Right atrium auricular region (tissue), 2 donors: ENCODE data around the gene CLCN2. TPM values are rescaled to one million over a fixed set of nuclear protein-coding genes. Genes with fewer than 3 reads are reported as not detected.
A peak's percentile ranks its signal among the peaks of the same experiment; 100 is the strongest.

Experiments
- DNase-seq: peaks from one replicate; pipeline ENCODE4 v3.0.0-alpha.2; 2019; ENCODE audit warnings: low spot score
- H3K27ac ChIP-seq, 2 donors: fragments of 200-600 bp; sonication (generic); 1 replicate in 1 of 2; 2 replicates in 1 of 2; pipeline ENCODE4 v1.5.1; 2016 to 2019
- H3K27me3 ChIP-seq, 2 donors: fragments of 200-600 bp; sonication (generic); one replicate each; pipeline versions ENCODE4 v1.5.1 to v1.6.0; 2017 to 2019
- H3K36me3 ChIP-seq: fragments of 200-600 bp; sonication (generic); one replicate; pipeline ENCODE4 v1.5.1; 2016
- H3K4me1 ChIP-seq, 2 donors: fragments of 200-600 bp; sonication (generic); one replicate each; pipeline versions ENCODE4 v1.5.1 to v1.6.0; 2017 to 2019
- H3K4me3 ChIP-seq, 2 donors: fragments of 200-600 bp; sonication (generic); 1 replicate in 1 of 2; 2 replicates in 1 of 2; pipeline ENCODE4 v1.5.1; 2017 to 2019; ENCODE audit warnings: mild to moderate bottlenecking in 1 of 2, moderate library complexity in 1 of 2
- H3K9me3 ChIP-seq, 2 donors: fragments of 200-600 bp; sonication (generic); one replicate each; pipeline ENCODE4 v1.5.1; 2019
- CTCF ChIP-seq, 2 donors: fragments of 200-600 bp; sonication (generic); IDR thresholded peaks; one replicate each; pipeline ENCODE4 v1.5.1; 2019; ENCODE audit warnings: antibody characterized with exemption in 2 of 2
- total RNA-seq, 2 donors: library from RNA; depleted of rRNA; stranded (reverse); fragments of >200 nt; gene quantifications; one replicate each; pipeline ENCODE4 v1.1.0, GENCODE V29; 2016

CLCN2 gene
- total RNA-seq, 2 donors from 2014 or later, result 1.3 to 2.7 TPM

DNA sequence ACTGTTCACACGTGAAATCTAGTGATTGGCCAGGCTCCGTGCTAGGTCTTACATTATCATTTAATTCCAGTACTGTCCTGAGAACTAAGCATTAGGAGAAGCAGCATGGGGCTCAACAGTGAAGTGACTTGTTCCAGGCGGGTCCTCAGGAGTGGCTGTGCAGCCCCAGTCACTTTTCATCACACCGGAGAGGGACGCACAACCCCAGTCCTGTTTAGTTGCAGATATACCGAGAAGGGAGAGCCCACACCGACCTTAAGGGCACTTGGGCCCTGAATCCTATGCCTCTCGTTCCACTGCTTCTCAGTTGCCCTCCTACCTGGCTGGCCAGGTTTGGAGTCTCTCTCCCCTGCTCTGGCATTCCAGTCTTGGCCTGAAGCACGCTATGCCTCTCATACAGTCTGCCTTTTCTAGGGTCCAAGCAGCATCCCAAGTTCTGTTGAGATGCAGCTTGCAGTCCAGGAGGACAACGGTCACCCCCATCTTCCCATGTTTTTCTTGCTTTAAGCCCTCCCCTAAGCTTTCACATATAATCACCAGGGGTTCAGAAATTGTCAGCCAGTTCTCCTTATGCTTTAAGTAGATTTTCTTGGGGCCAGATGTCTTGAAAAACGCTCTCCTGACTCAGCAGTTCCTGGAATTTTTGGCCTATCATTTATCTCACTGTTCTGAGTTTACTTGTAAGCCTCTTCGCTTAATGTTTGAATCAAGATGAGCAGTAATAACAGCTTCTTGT is 13.9 kb downstream of the CLCN2 start:
- Histone ChIP-seq H3K27ac (no peak overlapping the region), H3K4me1 (peaks cover 0 to 13% of the 10 kb centered on the region in 2 donors), H3K36me3 (peaks cover 27% of the 10 kb centered on the region), H3K4me3 (no peak overlapping the region), H3K27me3 (no peaks in the 10 kb centered on the region), H3K9me3 (no peaks in the 10 kb centered on the region)
- TF ChIP-seq CTCF (IDR thresholded peaks at IDR 0.05), result no peak
- no peak for DNase-seq

GRCh38 chr3:184346480-184347190 is 14.8 kb downstream of the CLCN2 start:
- peaks cover 35% of the 10 kb centered on the region for H3K36me3 ChIP-seq
- DNase-seq, result no peak

DNA sequence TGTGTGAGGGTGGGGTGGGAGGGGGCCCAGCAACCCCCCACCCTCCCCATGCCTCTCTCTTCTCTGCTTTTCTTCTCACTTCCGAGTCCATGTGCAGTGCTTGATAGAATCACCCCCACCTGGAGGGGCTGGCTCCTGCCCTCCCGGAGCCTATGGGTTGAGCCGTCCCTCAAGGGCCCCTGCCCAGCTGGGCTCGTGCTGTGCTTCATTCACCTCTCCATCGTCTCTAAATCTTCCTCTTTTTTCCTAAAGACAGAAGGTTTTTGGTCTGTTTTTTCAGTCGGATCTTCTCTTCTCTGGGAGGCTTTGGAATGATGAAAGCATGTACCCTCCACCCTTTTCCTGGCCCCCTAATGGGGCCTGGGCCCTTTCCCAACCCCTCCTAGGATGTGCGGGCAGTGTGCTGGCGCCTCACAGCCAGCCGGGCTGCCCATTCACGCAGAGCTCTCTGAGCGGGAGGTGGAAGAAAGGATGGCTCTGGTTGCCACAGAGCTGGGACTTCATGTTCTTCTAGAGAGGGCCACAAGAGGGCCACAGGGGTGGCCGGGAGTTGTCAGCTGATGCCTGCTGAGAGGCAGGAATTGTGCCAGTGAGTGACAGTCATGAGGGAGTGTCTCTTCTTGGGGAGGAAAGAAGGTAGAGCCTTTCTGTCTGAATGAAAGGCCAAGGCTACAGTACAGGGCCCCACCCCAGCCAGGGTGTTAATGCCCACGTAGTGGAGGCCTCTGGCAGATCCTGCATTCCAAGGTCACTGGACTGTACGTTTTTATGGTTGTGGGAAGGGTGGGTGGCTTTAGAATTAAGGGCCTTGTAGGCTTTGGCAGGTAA is 15.9 kb downstream of the CLCN2 start:
- peak; percentile 75 for DNase-seq
- Histone ChIP-seq H3K4me1 (peaks cover 0 to 13% of the 10 kb centered on the region in 2 donors), H3K9me3 (no peaks in the 10 kb centered on the region), H3K27me3 (no peaks in the 10 kb centered on the region), H3K27ac (peak overlapping the region; percentile 53 to 57), H3K36me3 (peaks cover 39% of the 10 kb centered on the region), H3K4me3 (no peak overlapping the region)
- peak in 1 of 2 donors; percentile 46 for TF ChIP-seq CTCF (IDR thresholded peaks at IDR 0.05)

More at GRCh38 chr3:184346480-184347190, 14.8 kb downstream of the CLCN2 start:
- H3K27me3 ChIP-seq, result no peaks in the 10 kb centered on the region
- no peak for TF ChIP-seq CTCF (IDR thresholded peaks at IDR 0.05)
- H3K4me3 ChIP-seq, result no peak overlapping the region
- no peaks in the 10 kb centered on the region for H3K9me3 ChIP-seq
- H3K27ac ChIP-seq, result peak overlapping the region; percentile 53 to 57
- peaks cover 0 to 13% of the 10 kb centered on the region in 2 donors for H3K4me1 ChIP-seq

- no peak for DNase-seq
- no peak for TF ChIP-seq CTCF (IDR thresholded peaks at IDR 0.05)
- Histone ChIP-seq H3K9me3 (no peaks in the 10 kb centered on the region), H3K4me3 (no peak overlapping the region), H3K27me3 (no peaks in the 10 kb centered on the region), H3K36me3 (peaks cover 39% of the 10 kb centered on the region), H3K4me1 (peaks cover 0 to 15% of the 10 kb centered on the region in 2 donors), H3K27ac (peak overlapping the region; percentile 33 to 57)
These were observed 16.7 kb downstream of the CLCN2 start for GRCh38 chr3:184344579-184345316.

GRCh38 chr3:184343200-184343876 is 18.1 kb downstream of the CLCN2 start:
- no peak overlapping the region for H3K27ac ChIP-seq
- peaks cover 0 to 29% of the 10 kb centered on the region in 2 donors for H3K4me1 ChIP-seq
- H3K27me3 ChIP-seq, result no peaks in the 10 kb centered on the region
- peaks cover 39% of the 10 kb centered on the region for H3K36me3 ChIP-seq
- no peak for TF ChIP-seq CTCF (IDR thresholded peaks at IDR 0.05)
- no peak for DNase-seq
- no peaks in the 10 kb centered on the region for H3K9me3 ChIP-seq
- H3K4me3 ChIP-seq, result no peak overlapping the region
